ENCODE measurements around the gene LSM2.
"Not testable (repeated sequence)": the region's sequence is repeated elsewhere in the genome, so short reads cannot be mapped to it uniquely, and the experiment has no call there.

The LSM2 gene

GRCh38 chr6:31815025-31815838 is 8.5 kb upstream of the LSM2 start, which contains the start of the genes HSPA1A and HSPA1L:
Gene HSPA1A, plus strand, starts transcription at chr6:31815543. Its CDS starts 214 bp downstream, at chr6:31815757.
Gene HSPA1L, minus strand, starts transcription at chr6:31815283. Its CDS starts 3,311 bp downstream, at chr6:31811972.
- peak in 1 of 2 experiments; percentile 23 for TF ChIP-seq CTCF (IDR thresholded peaks at IDR 0.05)
- peak; percentile 93 to 98 for DNase-seq
- intact Hi-C loops (cut with DNase I; ENCODE audit: low total_unique reads): no loop called here
- Histone ChIP-seq H3K9me3 (no peaks in the 10 kb centered on the region), H3K4me3 (peak within 1 kb of the TSS; percentile 56 to 57), H3K27me3 (no peaks in the 10 kb centered on the region), H3K4me1 (peaks cover 0 to 37% (median 23%) of the 10 kb centered on the region in 4 donors), H3K27ac (peak within 1 kb of the TSS; percentile 89 to 97), H3K36me3 (no peaks in the 10 kb centered on the region)

- no peak for TF ChIP-seq CTCF (IDR thresholded peaks at IDR 0.05)
- Histone ChIP-seq H3K4me3 (peak overlapping the region; percentile 56 to 57), H3K9me3 (no peaks in the 10 kb centered on the region), H3K4me1 (peaks cover 0 to 31% (median 18%) of the 10 kb centered on the region in 4 donors), H3K27ac (peak overlapping the region; percentile 89 to 97), H3K27me3 (no peaks in the 10 kb centered on the region), H3K36me3 (no peaks in the 10 kb centered on the region)
- DNase-seq: peak; percentile 98 to 99
- intact Hi-C loops (cut with DNase I; ENCODE audit: low total_unique reads): loop anchor here (5.0 kb wide), 1 partner anchor 1033 kb away; no protein-coding TSS in a partner anchor
These were observed 7.9 kb upstream of the LSM2 start for GRCh38 chr6:31814677-31815024.

GRCh38 chr6:31813465-31813849 is 6.7 kb upstream of the LSM2 start:
- intact Hi-C loops (cut with DNase I; ENCODE audit: low total_unique reads): loop anchor here (5.0 kb wide), 1 partner anchor 1034 kb away; no protein-coding TSS in a partner anchor
- H3K27ac ChIP-seq: peak overlapping the region; percentile 89 to 97
- TF ChIP-seq CTCF (IDR thresholded peaks at IDR 0.05): no peak
- no peaks in the 10 kb centered on the region for H3K27me3 ChIP-seq
- H3K36me3 ChIP-seq: no peaks in the 10 kb centered on the region
- peaks cover 0 to 21% (median 10%) of the 10 kb centered on the region in 4 donors for H3K4me1 ChIP-seq
- no peak overlapping the region for H3K4me3 ChIP-seq
- no peak for DNase-seq
- H3K9me3 ChIP-seq: no peaks in the 10 kb centered on the region

- Histone ChIP-seq H3K36me3 (no peaks in the 10 kb centered on the region), H3K27me3 (no peaks in the 10 kb centered on the region), H3K9me3 (no peaks in the 10 kb centered on the region), H3K4me1 (peaks cover 0 to 20% (median 8%) of the 10 kb centered on the region in 4 donors), H3K4me3 (no peak overlapping the region), H3K27ac (no peak overlapping the region)
- DNase-seq: peak in 1 of 2 donors; percentile 55
- TF ChIP-seq CTCF (IDR thresholded peaks at IDR 0.05): no peak
- intact Hi-C loops (cut with DNase I; ENCODE audit: low total_unique reads): loop anchor here (5.0 kb wide), 1 partner anchor 1036 kb away; no protein-coding TSS in a partner anchor
These were observed 4.9 kb upstream of the LSM2 start for GRCh38 chr6:31811645-31812044.

- H3K27me3 ChIP-seq; H3K9me3 ChIP-seq; H3K4me3 ChIP-seq; H3K36me3 ChIP-seq; H3K27ac ChIP-seq; DNase-seq; intact Hi-C loops (cut with DNase I; ENCODE audit: low total_unique reads): not testable (repeated sequence)
- H3K4me1 ChIP-seq: peaks cover 0 to 22% (median 13%) of the 10 kb centered on the region in 4 donors
These were observed 1.8 kb upstream of the LSM2 start for GRCh38 chr6:31808599-31808998.

- intact Hi-C loops (cut with DNase I; ENCODE audit: low total_unique reads): no loop called here
- H3K4me3 ChIP-seq: peak overlapping the region; percentile 54 to 59
- no peaks in the 10 kb centered on the region for H3K9me3 ChIP-seq
- H3K27ac ChIP-seq: peak overlapping the region; percentile 87 to 88
- peaks cover 0 to 17% (median 11%) of the 10 kb centered on the region in 4 donors for H3K4me1 ChIP-seq
- no peak for DNase-seq
- TF ChIP-seq CTCF (IDR thresholded peaks at IDR 0.05): no peak
- H3K27me3 ChIP-seq: no peaks in the 10 kb centered on the region
- H3K36me3 ChIP-seq: peaks cover 0 to 24% (median 0%) of the 10 kb centered on the region in 3 donors
These were observed 762 bp downstream of the LSM2 start for GRCh38 chr6:31805939-31806469.

- H3K4me3 ChIP-seq; H3K27me3 ChIP-seq; H3K9me3 ChIP-seq; intact Hi-C loops (cut with DNase I; ENCODE audit: low total_unique reads); DNase-seq: not testable (repeated sequence)
- Histone ChIP-seq H3K27ac (peak overlapping the region in 1 of 2 donors; percentile 30), H3K36me3 (peaks cover 0 to 34% (median 0%) of the 10 kb centered on the region in 3 donors), H3K4me1 (peaks cover under 1 to 30% (median 14%) of the 10 kb centered on the region in 4 donors)
These were observed 5.5 kb downstream of the LSM2 start for GRCh38 chr6:31801031-31801927.
